HL-60/S4 treated with phorbol 12-myristate 13-acetate at 8.2 ng/mL for 4 days and 3 days (cell line): Measurements from ENCODE around the gene NKD1.

Experiments
- in situ Hi-C: fragments of 300-500 bp; cut with MboI; formaldehyde crosslinking; loops from 2 replicates; pipeline ENCODE4 v1.15.0; 2022; ENCODE audit warnings: low sequenced_read_pairs

Gene NKD1

GRCh38 chr16:50640391-50640790 lies 92.2 kb downstream of the NKD1 start:
- in situ Hi-C loops, result no loop called here

- in situ Hi-C loops, result no loop called here
These were observed 93.0 kb downstream of the NKD1 start for GRCh38 chr16:50640919-50641817.

- in situ Hi-C loops, result no loop called here
These were observed 93.6 kb downstream of the NKD1 start for GRCh38 chr16:50641818-50642187.

- in situ Hi-C loops, result no loop called here
These were observed 94.2 kb downstream of the NKD1 start for GRCh38 chr16:50642349-50642748.

GRCh38 chr16:50643192-50643591 lies 95.0 kb downstream of the NKD1 start:
- in situ Hi-C loops, result no loop called here

- in situ Hi-C loops, result no loop called here
These were observed 96.0 kb downstream of the NKD1 start for GRCh38 chr16:50644245-50644644.

GRCh38 chr16:50644729-50645128 lies 96.5 kb downstream of the NKD1 start:
- in situ Hi-C loops, result no loop called here

GRCh38 chr16:50645563-50646220 lies 97.5 kb downstream of the NKD1 start:
- in situ Hi-C loops, result no loop called here

- in situ Hi-C loops, result no loop called here
These were observed 98.1 kb downstream of the NKD1 start for GRCh38 chr16:50646345-50646744.

- in situ Hi-C loops, result loop anchor here (10.0 kb wide), 2 partner anchors 57 to 267 kb away; no protein-coding TSS in a partner anchor
These were observed 103.7 kb downstream of the NKD1 start for GRCh38 chr16:50651835-50652438.

- in situ Hi-C loops, result loop anchor here (10.0 kb wide), 2 partner anchors 58 to 268 kb away; no protein-coding TSS in a partner anchor
These were observed 104.7 kb downstream of the NKD1 start for GRCh38 chr16:50652836-50653425.

GRCh38 chr16:50653633-50654519 lies 105.7 kb downstream of the NKD1 start:
- in situ Hi-C loops, result loop anchor here (10.0 kb wide), 2 partner anchors 59 to 269 kb away; no protein-coding TSS in a partner anchor

GRCh38 chr16:50655558-50656055 lies 107.4 kb downstream of the NKD1 start:
- in situ Hi-C loops, result loop anchor here (10.0 kb wide), 2 partner anchors 61 to 271 kb away; no protein-coding TSS in a partner anchor

GRCh38 chr16:50657241-50657640 lies 109.0 kb downstream of the NKD1 start:
- in situ Hi-C loops, result loop anchor here (10.0 kb wide), 2 partner anchors 62 to 272 kb away; no protein-coding TSS in a partner anchor

GRCh38 chr16:50659806-50660205 lies 111.6 kb downstream of the NKD1 start:
- in situ Hi-C loops, result loop anchor here (10.0 kb wide), 2 partner anchors 65 to 275 kb away; no protein-coding TSS in a partner anchor

GRCh38 chr16:50662306-50662940 lies 114.2 kb downstream of the NKD1 start:
- in situ Hi-C loops, result no loop called here

- in situ Hi-C loops, result no loop called here
These were observed 116.1 kb downstream of the NKD1 start for GRCh38 chr16:50664270-50664669.

GRCh38 chr16:50665128-50665878 lies 117.1 kb downstream of the NKD1 start:
- in situ Hi-C loops, result no loop called here
